Fibroblast of skin of right biceps (primary cell): Measurements from ENCODE around the gene SMCR8.
A peak's percentile ranks its signal among the peaks of the same experiment; 100 is the strongest.
"Not testable (repeated sequence)": the region's sequence is repeated elsewhere in the genome, so short reads cannot be mapped to it uniquely, and the experiment has no call there.

Source experiments
- DNase-seq: peaks from one replicate; pipeline ENCODE4 v3.0.0-alpha.2; 2013

SMCR8 gene, protein sequence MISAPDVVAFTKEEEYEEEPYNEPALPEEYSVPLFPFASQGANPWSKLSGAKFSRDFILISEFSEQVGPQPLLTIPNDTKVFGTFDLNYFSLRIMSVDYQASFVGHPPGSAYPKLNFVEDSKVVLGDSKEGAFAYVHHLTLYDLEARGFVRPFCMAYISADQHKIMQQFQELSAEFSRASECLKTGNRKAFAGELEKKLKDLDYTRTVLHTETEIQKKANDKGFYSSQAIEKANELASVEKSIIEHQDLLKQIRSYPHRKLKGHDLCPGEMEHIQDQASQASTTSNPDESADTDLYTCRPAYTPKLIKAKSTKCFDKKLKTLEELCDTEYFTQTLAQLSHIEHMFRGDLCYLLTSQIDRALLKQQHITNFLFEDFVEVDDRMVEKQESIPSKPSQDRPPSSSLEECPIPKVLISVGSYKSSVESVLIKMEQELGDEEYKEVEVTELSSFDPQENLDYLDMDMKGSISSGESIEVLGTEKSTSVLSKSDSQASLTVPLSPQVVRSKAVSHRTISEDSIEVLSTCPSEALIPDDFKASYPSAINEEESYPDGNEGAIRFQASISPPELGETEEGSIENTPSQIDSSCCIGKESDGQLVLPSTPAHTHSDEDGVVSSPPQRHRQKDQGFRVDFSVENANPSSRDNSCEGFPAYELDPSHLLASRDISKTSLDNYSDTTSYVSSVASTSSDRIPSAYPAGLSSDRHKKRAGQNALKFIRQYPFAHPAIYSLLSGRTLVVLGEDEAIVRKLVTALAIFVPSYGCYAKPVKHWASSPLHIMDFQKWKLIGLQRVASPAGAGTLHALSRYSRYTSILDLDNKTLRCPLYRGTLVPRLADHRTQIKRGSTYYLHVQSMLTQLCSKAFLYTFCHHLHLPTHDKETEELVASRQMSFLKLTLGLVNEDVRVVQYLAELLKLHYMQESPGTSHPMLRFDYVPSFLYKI

DNA sequence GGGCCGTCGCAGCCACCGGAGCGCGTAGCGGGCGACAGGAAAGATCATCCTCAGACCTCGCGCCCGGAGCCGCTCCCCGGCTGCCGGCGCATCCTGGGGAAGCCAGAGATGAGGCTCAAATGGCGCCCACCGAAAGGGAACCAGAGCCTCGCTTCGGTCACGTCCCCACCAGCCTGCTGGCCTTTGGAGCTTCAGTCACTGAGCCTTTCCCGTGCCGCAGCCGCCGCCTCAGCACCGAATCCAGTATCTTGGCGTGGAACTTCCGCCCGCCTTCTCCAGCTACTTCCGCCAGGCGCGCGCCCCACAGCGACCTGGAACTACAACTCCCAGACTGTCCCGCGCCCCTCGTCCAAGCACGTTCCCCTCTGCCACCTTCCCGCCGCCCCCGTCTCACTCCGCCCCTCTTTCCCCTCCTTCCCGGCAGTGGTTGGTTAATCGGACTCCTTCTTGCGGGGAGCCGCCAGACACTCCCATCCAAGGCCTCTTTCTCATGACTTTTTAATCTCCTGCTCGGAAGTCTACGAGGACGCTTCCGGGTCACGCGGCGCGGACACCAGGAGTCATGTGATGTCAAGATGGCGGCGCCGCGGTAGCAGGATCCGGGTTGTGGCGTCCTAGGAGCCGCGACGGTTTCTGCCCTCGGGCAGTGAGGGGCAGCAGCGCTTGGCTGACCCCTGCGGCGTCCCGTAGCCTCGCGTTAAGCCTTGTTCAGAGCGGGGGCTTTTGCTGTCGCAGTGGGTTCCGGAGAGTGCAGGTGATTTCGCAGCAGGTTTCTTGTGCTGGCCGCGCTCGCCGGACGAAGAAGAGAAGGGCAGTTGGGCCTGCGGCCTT is at the start of gene SMCR8, which contains the start of gene TOP3A:
Gene SMCR8 (plus strand): TSS at position 563 of the 831 bp plus-strand sequence. CDS start 497 bp downstream, outside the sequence.
Gene TOP3A (minus strand): TSS at position 264 of the 831 bp plus-strand sequence. CDS start 216 bp downstream, at position 48.
- peak; percentile 99 for DNase-seq

DNA sequence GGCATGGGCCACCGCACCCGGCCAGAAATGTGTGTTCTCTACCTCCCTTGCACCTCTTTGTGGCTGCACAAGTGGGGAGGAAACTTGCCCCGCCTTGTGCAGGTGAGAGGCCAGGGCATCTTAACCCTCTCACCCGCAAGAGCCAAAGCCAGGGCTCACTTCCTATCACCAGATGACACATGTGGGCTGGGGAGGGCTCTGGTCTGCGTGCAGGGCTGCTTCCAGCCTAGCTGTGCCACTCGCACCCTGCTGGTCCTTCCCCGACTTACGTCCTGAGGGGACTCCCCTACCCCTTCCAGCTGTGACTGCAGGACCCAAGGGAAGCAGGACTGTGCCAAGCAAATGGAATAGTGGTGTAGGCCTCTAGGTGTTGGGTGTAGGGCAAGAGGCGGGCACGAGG is 47.7 kb upstream of the SMCR8 start:
- DNase-seq: no peak

DNA sequence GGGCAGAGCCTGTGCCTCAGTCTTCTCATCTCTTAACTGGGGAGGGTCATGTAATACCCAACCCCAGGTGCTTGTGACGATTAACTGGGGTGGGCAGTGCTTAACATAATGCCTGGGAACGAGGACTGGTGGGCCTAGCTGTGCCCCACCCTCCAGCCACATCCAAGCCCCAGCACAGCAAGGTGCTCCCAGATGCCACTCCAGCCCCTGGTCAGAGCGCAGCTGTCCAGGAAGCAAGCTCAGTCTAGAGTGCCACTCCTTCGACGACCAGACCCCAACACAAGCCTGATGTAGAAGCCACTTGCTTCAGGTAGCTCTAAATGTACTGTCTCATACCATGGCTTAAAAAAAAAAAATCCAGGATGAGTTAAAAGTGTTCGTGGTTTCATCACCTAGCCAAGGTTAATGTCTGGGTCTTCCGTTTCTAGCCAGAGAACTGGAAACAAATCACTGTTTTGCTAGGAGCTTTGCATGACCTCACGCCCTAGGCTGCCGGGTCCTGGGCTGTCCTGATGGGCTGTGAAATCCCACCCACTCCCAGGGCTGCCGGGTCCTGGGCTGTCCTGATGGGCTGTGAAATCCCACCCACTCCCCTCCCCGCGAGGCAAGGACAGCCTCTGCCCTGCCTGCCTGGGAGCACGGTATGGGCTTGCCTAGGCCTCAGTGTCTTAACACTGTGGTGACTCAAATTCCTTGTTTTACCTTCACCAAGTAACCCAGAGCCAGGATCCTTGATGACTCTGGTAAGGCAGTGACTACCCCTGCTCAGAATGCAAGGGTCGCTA is 47.0 kb upstream of the SMCR8 start:
- DNase-seq: peak; percentile 76

DNA sequence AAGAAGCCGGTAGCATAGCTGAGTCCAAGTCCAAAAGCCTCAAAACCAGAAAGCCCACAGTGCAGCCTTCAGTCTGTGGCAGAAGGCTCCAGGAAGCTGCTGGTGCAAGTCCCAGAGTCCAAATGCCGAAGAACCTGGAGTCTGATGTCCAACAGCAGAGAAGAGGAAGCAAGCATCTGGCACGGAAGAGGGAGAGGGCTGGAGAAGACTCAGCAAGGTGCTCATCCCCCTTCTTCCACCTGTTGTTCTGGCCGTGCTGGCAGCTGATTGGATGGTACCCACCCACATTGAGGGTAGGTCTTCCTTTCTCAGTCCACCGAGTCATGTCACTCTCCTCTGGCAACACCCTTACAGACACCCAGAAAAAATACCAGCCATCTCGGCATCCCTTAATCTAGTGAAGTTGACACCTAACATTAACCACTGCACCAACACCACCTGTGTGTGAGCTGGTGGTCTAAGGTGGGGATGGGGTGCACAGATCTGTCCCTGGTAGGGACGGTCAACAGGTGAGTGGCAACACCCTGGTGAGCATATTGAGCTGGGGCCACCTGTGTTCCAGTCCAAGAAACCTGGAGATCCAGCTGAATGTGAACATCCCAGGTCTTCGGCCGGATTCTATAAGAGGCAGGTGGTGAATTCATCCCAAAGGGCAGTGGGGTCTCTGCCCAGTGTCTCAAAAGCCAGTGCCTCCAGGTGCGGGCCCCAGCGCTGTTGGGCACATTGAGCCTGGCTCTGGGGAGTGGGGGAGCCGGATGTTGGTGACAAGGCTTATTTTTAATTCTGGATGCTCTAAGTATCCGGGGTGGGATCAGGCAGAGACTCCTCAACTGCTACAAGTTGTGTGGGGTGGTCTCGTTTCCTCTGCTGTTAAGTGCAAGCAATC is 44.8 kb upstream of the SMCR8 start:
- no peak for DNase-seq

DNA sequence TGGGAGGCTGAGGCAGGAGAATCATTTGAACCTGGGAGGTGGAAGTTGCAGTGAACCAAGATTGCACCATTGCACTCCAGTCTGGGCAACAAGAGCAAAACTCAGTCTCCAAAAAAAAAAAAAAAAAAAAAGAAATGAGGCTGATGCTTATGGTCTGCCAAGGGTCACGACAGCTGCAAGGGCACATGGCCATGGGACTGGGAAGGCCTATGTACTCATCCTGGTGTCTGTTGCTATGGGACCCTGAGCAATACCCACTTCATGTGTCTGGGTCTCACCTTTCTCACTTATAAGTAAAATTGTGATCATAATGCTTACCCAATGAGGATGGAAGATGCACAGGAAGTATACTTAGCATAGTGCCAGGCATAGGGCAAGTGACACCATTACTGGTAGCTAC is 38.0 kb upstream of the SMCR8 start:
- DNase-seq: no peak

DNA sequence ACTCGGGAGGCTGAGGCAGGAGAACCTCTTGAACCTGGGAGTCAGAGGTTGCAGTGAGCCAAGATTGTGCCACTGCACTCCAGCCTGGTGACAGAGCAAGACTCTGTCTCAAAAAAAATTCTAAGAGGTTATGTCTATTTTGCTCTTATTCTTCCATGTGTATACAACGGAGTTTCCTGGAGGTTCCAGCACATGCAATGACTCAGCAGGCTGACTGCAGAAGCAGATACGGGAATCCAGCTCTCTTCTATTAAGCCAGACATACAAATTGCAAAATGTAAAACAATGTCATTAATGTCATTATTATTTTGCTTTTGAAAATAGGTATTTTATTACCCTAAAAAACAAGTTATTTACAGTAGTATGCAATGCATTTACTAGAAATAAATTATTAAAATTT is 36.2 kb upstream of the SMCR8 start:
- no peak for DNase-seq

DNA sequence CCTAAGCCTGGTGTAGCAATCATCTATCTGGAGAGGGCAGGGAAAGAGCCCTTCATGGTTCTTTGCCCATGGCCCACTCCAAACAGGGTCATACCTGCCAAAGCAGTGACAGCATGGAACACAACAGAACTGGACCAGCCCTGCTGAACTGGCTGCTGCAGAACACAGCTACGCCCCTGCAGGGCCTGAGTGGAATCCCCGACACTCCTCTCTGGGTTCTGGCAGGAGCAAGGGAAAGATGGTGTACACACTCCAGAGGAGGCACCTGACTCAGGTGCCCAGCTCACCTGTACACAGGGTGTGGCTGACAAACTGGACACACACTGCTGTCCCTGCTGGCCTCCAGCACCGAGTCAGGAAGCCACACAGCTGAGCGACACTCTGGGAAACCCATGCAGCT is 34.8 kb upstream of the SMCR8 start:
- DNase-seq: no peak

DNA sequence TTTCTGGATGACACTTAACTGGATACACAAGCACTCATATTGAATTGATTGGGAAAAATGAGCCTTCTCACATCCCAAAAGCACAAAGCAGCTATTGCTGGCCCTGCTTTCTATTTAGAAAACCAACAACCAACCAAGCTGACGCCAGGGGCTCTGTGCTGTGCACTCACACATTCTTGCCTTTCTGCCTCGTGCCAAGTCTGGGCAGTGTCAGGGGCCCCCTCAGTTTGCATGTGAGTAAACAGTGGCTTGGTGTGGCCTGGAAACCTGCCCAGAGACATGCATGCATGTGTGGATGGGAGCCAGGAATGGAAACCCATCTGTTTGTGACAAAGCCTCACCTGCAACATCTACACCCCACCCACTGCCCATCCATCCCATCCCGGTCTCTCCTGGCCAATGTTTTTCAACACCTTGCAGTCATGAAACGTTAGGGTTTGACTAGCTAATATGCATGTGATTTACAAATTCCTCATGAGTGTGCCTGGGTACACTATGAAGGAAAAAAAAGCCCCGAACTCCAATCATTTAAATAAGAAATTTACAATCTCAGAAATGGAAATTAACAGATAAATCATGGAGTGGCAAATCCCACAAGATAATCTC is 34.2 kb upstream of the SMCR8 start:
- no peak for DNase-seq

DNA sequence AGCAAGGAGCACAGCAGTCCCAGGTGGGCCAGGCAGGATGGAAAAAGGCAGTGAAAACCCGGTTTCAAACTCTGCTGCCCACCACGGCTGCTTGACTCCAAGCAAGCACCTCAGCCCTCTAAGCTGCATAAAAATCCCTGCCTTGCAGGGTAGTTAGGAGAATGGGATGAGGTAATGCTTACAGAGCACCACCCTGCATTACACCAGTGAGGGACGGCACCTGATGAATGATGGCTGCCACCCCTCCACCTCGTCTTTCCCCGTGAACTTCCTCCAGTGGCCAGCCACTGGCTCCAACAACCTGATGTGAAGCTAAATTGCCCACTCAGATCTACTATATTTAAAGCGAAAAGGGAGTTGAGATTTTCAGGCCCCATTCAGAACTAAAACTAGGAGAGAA is 33.3 kb upstream of the SMCR8 start:
- DNase-seq: no peak

DNA sequence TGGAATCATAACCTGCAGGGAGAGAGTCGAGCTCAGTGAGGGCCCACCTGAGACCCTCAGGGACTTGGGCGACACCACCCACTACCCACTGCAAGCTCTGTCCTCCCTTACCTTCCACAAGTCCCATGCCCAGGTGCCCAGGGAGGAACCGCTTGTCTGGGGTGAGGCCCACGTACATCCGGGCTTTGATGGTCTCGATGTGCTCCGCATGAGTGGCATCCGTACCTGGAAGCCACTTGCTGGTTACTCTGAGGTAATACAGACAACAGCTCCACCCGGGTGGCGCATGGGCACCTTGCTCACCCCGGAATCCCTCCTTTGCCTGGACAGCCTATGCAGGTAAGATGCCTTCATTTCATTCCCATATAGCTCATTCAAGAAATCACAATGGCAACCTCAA is 29.8 kb upstream of the SMCR8 start:
- no peak for DNase-seq

DNA sequence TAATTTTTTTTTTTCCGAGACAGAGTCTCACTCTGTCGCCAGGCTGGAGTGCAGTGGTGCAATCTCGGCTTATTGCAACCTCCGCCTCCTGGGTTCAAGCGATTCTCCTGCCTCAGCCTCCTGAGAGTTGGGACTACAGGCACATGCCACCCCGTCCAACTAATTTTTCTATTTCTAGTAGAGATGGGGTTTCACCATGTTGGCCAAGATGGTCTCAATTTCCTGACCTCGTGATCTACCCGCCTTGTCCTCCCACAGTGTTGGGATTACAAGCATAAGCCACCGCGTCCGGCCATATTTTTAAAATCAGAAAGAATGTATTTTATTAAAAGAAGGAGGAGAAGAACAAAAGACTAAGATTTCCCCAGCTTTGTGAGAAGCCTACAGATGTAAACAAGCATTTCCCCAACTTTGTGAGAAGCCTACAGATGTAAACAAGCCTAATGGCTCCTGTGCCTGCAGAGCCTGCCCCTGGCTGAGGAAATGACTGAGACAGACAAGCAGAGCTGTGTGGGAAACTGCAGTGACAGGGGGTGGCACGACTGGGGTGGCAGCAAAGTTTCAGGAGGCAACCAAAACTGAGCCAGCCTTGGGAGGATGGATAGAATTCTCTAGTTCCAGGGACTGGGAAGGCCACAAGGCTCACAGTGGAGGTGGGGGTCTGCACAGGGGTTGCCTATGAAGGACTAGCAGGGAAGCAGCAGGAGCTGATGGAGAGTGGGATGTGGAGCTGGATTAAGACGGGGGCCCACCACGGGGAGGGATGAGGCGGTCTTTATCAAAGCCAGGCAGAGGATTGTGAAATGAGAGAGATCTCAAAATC is 23.2 kb upstream of the SMCR8 start:
- no peak for DNase-seq

DNA sequence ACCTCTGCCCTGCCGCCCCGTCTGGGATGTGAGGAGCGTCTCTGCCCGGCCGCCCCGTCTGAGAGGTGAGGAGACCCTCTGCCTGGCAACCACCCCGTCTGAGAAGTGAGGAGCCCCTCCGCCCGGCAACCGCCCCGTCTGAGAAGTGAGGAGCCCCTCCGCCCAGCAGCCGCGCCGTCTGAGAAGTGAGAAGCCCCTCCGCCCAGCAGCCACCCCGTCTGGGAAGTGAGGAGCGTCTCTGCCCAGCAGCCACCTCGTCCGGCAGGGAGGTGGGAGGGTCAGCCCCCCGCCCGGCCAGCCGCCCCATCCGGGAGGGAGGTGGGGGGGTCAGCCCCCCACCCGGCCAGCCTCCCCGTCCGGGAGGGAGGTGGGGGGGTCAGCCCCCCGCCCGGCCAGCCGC is 17.0 kb upstream of the SMCR8 start:
- DNase-seq: not testable (repeated sequence)

DNA sequence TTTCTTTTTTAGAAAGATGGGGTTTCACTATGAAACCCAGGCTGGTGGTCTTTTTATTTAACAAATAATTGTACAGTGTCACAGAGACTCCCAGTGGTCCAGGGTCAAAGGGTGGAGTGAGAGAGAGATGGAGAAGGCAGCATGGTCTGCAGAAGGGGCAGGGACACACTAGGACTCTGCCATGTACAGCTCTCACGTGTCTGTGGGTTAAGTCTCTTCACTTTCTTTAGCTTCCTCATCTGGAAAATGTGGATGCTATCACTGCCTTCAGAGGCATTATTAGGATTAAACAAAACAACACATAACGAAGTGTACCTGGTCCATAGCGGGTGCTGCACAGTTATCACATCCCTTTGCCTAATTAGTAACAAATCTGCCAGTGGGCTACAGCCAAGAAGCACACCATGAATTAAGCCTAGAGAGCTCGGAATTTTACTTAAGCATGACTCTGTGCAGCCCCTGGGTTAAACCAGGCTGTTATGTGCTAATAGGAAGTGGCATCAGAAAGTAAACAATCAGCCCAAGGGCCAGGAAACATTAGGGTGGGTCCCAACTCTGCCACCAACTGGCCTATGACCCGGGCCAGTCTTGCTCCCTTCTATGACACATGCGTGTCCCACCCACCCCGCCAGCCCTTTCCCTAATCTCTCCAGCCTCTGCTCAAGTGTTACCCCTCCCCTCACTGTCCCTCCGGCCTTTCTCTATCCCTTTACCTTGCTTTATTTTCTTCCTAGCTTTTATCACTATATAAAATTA is 14.2 kb upstream of the SMCR8 start:
- DNase-seq: no peak

DNA sequence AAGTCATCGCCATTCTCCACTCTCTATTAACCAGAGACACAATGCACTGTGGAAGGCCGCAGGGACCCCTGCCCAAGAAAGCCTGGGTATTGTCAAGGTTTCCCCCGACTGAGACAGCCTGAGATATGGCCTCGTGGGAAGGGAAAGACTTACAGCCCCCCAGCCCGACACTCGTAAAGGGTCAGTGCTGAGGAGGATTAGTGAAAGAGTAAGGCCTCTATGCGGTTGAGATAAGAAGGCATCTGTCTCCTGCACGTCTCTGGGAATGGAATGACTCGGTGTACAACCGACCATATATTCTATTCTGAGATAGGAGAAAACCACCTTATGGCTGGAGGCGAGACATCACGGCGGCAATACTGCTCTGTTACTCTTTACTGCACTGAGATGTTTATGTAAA is 11.9 kb upstream of the SMCR8 start:
- not testable (repeated sequence) for DNase-seq

DNA sequence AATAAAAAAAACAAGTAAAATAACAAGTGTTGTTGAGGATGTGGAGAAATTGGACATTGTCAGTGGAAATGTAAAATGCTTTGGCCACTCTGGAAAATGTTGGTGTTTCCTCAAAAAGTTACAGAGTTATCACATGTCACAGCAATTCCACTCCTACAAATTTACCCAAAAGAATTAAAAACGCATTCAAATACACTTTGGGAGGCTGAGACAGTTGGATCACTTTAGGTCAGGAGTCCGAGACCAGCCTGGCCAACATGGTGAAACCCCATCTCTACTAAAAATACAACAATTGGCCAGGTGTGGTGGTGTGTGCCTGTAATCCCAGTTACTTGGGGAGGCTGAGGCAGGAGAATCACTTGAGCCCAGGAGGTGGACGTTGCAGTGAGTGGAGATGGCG is 5.9 kb upstream of the SMCR8 start:
- DNase-seq: no peak

DNA sequence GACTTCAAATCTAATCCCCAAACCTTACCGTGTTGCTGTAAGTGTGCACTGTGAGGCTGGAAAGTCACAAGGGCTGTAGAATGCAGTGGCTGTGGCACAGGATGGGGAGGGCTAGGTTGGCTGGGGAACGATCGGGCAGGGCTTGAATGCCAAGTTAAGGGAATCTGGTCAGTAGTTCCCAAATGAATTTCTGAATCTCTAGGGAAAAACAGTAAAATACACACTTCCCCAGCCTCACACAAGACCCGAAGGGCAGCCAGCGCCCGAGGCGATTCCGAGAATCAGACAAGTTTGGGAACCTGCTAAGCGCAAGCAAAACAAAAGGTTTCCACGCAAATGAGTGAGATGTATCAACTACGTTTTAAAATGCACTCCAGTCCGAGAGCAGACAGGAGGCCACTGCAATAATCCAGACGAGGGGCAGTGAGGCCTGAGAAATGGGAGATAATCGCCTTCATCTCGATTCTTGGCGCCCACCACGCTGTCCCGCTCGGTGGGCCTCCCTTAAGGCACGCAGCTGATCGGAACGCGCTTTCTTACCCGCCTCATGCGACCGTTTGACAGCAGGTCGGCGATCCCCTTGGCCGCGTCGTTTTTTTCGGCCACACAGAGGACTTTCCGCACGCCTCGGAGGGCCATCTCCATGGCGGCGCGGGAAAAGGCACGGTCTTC is 898 bp upstream of the SMCR8 start:
- DNase-seq: no peak

DNA sequence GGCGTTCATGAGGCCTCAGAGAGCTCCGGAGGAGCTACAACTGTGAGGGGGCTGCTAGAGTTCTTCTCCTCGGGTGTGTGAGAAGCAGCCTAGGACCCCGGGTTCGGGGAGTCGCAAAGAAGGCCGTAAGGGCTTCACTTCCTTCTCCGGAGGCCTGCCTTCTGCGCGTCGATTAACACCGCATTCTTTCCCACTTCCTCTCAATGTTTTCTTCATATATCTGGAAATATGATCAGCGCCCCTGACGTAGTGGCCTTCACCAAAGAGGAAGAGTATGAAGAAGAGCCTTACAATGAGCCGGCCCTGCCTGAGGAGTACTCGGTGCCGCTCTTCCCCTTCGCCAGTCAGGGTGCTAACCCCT is 449 bp downstream of the SMCR8 start:
- no peak for DNase-seq

DNA sequence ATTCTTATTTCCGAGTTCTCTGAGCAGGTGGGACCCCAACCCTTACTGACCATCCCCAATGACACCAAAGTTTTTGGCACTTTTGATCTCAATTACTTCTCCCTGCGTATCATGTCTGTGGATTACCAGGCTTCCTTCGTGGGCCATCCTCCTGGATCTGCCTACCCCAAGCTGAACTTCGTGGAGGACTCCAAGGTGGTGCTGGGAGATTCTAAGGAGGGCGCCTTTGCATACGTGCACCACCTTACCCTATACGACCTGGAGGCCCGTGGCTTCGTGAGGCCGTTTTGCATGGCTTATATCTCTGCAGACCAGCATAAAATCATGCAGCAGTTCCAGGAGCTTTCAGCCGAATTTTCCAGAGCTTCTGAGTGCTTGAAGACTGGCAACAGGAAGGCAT is 868 bp downstream of the SMCR8 start:
- no peak for DNase-seq
